Activated naive CD4-positive, alpha-beta T cell treated with anti-CD3 and anti-CD28 coated beads for 36 hours (primary cell): ENCODE results near the gene RSPH1. TPM values are rescaled to one million over a fixed set of nuclear protein-coding genes. Genes with fewer than 3 reads are reported as not detected.
A peak's percentile ranks its signal among the peaks of the same experiment; 100 is the strongest.

ENCODE experiments used
- CTCF ChIA-PET: fragments of 350-600 bp; sonication (Branson Sonifier 250); formaldehyde crosslinking; loops from one replicate; lab custom pipeline; 2021; ENCODE audit warnings: antibody characterized with exemption; lab: Charles Lee
- DNase-seq: peaks from one replicate; pipeline ENCODE4 v3.0.0-alpha.2; 2020
- H3K27ac Mint-ChIP-seq: one replicate; pipeline ENCODE4 v1.8.0; 2021; ENCODE audit warnings: mild to moderate bottlenecking, mixed read lengths
- H3K27me3 Mint-ChIP-seq: one replicate; pipeline ENCODE4 v1.8.0; 2021; ENCODE audit warnings: low read depth, mixed read lengths
- H3K36me3 Mint-ChIP-seq: one replicate; pipeline ENCODE4 v1.8.0; 2021; ENCODE audit warnings: low read depth, mixed read lengths
- H3K4me1 Mint-ChIP-seq: one replicate; pipeline ENCODE4 v1.8.0; 2021; ENCODE audit warnings: low read depth, mixed read lengths
- H3K4me3 Mint-ChIP-seq: one replicate; pipeline ENCODE4 v1.8.0; 2021; ENCODE audit warnings: mild to moderate bottlenecking, moderate library complexity, mixed read lengths
- H3K9me3 Mint-ChIP-seq: one replicate; pipeline ENCODE4 v1.8.0; 2021; ENCODE audit warnings: mixed read lengths
- intact Hi-C: fragments of 100-400 bp; cut with micrococcal nuclease; formaldehyde crosslinking; loops from one replicate; pipeline ENCODE4 v1.15.1; 2023
- total RNA-seq, 2 experiments: library from RNA; stranded (reverse); gene quantifications; one replicate each; pipeline ENCODE4 v1.2.3, GENCODE V29; 2021

RSPH1 gene
- total RNA-seq, 2 experiments from 2014 or later = 0.22 TPM; not detected in 1

DNA sequence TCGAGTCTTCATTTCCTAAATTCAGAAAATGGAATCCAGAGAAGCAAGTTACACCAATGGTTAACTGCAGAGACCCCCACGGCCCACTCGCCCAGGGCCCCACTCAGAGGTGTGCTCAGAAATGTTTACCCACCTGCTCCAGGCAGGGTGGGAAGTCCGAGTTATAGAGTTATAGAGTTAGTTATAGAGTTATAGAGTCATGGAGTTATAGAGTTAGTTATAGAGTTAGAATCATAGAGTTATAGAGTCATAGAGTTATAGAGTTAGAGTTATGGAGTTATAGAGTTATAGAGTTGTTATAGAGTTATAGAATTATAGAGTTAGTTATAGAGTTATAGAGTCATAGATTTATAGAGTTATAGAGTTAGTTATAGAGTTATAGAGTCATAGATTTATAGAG lies 60.6 kb downstream of the RSPH1 start:
- Mint-ChIP-seq H3K4me3 (no peak overlapping the region), H3K4me1 (peaks cover 45% of the 10 kb centered on the region), H3K36me3 (peaks cover 63% of the 10 kb centered on the region), H3K27ac (no peak overlapping the region), H3K9me3 (no peaks in the 10 kb centered on the region), H3K27me3 (no peaks in the 10 kb centered on the region)
- no peak for DNase-seq
- CTCF ChIA-PET = interaction anchor here (1.1 to 2.2 kb wide), 3 partner anchors 9 to 125 kb away, joined by 3 to 6 read pairs (median 4); no protein-coding TSS in a partner anchor
- intact Hi-C loops = no loop called here

DNA sequence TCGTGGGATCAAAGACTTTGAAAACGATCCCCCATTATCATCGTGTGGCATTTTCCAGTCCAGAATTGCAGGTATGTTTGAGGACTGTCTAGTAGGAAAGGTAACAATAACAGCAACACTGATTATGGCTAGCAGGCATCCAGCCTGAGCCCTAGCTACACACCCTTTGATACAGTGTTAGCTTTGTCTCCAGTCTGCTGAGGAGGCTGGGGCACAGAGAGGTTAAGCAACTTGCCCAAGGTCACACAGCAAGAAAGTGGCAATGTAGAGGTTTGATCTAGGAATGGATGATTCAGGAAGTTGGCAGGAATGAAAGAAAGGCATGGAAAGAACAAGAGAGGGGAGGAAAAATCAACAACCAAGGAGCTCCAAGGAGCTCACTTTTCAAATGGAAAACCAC lies 61.1 kb downstream of the RSPH1 start:
- Mint-ChIP-seq H3K9me3 (no peaks in the 10 kb centered on the region), H3K4me1 (peaks cover 39% of the 10 kb centered on the region), H3K27me3 (no peaks in the 10 kb centered on the region), H3K36me3 (peaks cover 61% of the 10 kb centered on the region), H3K27ac (no peak overlapping the region), H3K4me3 (no peak overlapping the region)
- CTCF ChIA-PET = interaction anchor here (2.2 kb wide), 1 partner anchor 125 kb away, joined by 6 read pairs; no protein-coding TSS in a partner anchor
- DNase-seq = no peak
- intact Hi-C loops = no loop called here

DNA sequence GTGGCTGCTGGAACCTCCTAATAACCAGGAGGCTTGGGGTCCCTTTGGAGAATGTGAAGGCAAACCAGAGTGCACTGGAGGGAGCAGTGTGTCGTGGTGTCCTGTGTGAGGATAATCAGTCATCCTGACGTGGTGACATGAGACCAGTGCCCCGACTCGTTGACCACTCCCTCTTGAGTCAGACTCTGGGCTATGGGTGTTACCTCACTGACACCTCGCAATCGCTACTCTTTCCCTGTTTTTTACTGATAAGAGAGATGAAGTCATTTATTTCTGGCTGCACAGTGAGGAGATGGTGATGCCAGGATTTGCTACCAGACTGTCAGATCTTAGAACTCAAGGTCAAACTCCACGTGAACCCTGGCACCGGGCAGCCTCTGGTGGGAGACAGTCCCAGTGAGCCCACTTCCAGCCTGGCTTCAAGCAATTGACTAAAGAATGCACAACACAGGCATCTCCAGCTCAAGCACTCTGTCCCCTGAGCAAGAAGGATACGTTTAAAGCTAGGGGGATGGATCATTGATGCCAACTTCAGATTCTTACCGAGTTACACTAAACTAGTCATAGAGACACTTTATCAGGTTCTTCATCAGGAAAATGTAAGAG lies 62.0 kb downstream of the RSPH1 start:
- CTCF ChIA-PET = interaction anchor here (1.6 kb wide), 1 partner anchor 52 kb away, joined by 6 read pairs; no protein-coding TSS in a partner anchor
- peaks cover 32% of the 10 kb centered on the region for H3K4me1 Mint-ChIP-seq
- no peak for DNase-seq
- H3K27ac Mint-ChIP-seq = no peak overlapping the region
- H3K4me3 Mint-ChIP-seq = no peak overlapping the region
- no peaks in the 10 kb centered on the region for H3K27me3 Mint-ChIP-seq
- intact Hi-C loops = no loop called here
- H3K9me3 Mint-ChIP-seq = no peaks in the 10 kb centered on the region
- peaks cover 52% of the 10 kb centered on the region for H3K36me3 Mint-ChIP-seq

DNA sequence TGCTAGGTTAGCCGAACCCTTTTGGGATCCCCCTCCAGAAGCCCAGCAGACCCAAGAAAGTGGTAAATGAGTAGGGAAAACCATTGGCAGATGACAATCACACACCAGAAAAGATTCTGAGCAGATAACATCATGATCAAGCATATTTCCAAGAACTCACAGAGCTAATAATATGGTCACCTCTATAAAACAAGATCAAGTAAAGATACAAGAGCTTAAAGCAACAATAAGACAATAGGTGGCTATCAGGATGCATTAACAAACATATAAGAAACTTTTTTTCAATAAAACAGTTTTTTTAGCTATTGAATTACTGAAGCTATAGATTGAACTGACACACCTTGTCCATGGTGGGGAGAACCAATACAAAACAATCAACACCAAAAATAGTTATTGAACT lies 63.3 kb downstream of the RSPH1 start:
- peaks cover 41% of the 10 kb centered on the region for H3K36me3 Mint-ChIP-seq
- CTCF ChIA-PET = interaction anchor here (1.1 to 1.6 kb wide), 3 partner anchors 29 to 174 kb away, joined by 3 to 6 read pairs (median 4); partner anchors contain the start of gene UBASH3A
- no peaks in the 10 kb centered on the region for H3K27me3 Mint-ChIP-seq
- DNase-seq = no peak
- H3K9me3 Mint-ChIP-seq = no peaks in the 10 kb centered on the region
- H3K4me1 Mint-ChIP-seq = peaks cover 25% of the 10 kb centered on the region
- intact Hi-C loops = no loop called here
- no peak overlapping the region for H3K4me3 Mint-ChIP-seq
- no peak overlapping the region for H3K27ac Mint-ChIP-seq

DNA sequence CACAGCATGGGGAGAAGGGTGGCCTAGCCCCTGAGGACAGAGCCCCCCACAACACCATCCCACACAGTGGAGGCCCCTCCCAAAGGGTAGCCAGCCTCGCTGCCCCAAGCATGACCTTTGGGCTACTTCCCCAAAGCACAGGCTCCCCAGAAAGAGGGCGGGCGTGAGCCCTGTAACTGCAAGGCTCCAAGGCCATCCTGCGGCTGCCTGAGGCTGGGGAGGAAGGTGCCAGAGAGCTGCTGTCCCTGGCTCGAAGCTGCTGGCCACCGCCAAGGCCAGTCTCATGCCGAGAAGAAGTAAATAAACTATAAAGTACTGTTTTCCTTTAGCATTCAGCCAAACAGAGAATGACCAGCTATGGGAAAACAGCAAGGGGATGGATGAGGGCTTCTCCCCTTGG lies 64.8 kb downstream of the RSPH1 start:
- Mint-ChIP-seq H3K9me3 (no peaks in the 10 kb centered on the region), H3K27me3 (no peaks in the 10 kb centered on the region), H3K4me3 (no peak overlapping the region), H3K27ac (no peak overlapping the region), H3K36me3 (peaks cover 40% of the 10 kb centered on the region), H3K4me1 (peaks cover 29% of the 10 kb centered on the region)
- DNase-seq = no peak
- intact Hi-C loops = no loop called here
- CTCF ChIA-PET = interaction anchor here (1.4 kb wide), 1 partner anchor 50 kb away, joined by 4 read pairs; no protein-coding TSS in a partner anchor

DNA sequence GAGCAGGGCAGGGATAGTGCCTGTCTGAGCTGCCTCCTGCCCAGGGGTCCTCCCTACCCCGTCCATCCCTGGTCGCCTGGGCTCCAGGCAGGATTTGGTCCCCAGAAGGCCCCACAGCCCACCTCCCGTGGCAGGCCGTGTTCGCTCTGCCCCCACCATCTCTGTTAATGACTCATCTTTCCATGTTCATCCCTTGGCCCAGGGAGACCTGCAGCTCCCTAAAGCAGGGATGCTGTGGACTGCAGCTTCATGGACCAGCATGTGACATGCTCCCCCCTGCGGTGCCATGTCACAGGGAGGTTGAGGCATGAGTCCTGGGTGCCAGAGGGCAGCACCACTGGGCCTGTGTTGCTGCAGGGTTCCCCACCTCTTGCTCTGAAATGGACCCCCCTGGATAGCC lies 65.5 kb downstream of the RSPH1 start:
- no peak for DNase-seq
- no peaks in the 10 kb centered on the region for H3K9me3 Mint-ChIP-seq
- no peaks in the 10 kb centered on the region for H3K27me3 Mint-ChIP-seq
- H3K4me1 Mint-ChIP-seq = peaks cover 35% of the 10 kb centered on the region
- H3K36me3 Mint-ChIP-seq = peaks cover 39% of the 10 kb centered on the region
- intact Hi-C loops = no loop called here
- CTCF ChIA-PET = interaction anchor here (0.7 to 1.4 kb wide), 3 partner anchors 49 to 175 kb away, joined by 3 to 4 read pairs (median 4); no protein-coding TSS in a partner anchor
- H3K27ac Mint-ChIP-seq = no peak overlapping the region
- H3K4me3 Mint-ChIP-seq = no peak overlapping the region

DNA sequence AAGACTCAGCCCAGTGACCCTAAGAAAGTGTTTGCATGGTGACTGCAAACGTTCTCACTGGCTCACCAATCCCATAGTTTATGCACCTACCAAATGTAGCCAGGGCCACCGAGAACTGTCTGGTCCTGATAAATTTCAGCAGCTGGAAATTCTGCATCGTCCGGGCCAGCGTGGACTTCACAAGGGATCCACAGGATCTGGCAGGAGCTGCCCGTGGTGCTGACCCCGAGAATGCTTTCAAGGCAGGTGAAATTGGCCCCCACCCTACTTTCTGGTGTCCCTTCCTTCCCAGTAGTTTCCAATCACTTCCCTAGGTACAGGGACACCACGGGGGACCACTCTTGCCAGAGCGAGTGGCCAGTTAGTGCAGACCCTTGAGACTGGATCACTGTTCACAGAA lies 66.2 kb downstream of the RSPH1 start:
- CTCF ChIA-PET = interaction anchor here (0.7 to 1.3 kb wide), 4 partner anchors 49 to 189 kb away, joined by 3 to 4 read pairs (median 4); no protein-coding TSS in a partner anchor
- intact Hi-C loops = no loop called here
- DNase-seq = no peak
- H3K4me3 Mint-ChIP-seq = no peak overlapping the region
- peaks cover 33% of the 10 kb centered on the region for H3K36me3 Mint-ChIP-seq
- peaks cover 36% of the 10 kb centered on the region for H3K4me1 Mint-ChIP-seq
- no peaks in the 10 kb centered on the region for H3K9me3 Mint-ChIP-seq
- H3K27ac Mint-ChIP-seq = no peak overlapping the region
- no peaks in the 10 kb centered on the region for H3K27me3 Mint-ChIP-seq

DNA sequence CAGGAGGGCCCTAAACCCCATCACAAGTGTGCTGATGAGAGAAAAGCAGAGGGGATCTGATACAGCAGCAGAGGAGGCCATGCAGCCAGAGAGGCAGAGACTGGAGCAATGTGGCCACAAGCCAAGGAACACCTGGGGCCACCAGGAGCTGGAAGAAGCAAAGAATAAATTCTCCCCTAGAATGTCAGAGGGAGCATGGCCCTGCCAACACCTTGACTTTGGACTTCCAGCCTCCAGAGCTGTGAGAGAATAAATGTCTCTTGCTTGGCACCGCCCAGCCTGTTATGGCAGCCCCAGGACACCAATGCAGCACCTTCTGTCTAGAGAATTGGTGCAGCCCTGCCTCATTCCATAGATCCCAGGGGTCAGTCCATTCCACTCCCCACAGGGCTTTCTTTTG lies 67.0 kb downstream of the RSPH1 start:
- DNase-seq = no peak
- no peak overlapping the region for H3K27ac Mint-ChIP-seq
- H3K4me3 Mint-ChIP-seq = no peak overlapping the region
- CTCF ChIA-PET = interaction anchor here (1.0 to 1.3 kb wide), 2 partner anchors 48 to 188 kb away, joined by 3 to 4 read pairs; no protein-coding TSS in a partner anchor
- peaks cover 36% of the 10 kb centered on the region for H3K4me1 Mint-ChIP-seq
- no peaks in the 10 kb centered on the region for H3K27me3 Mint-ChIP-seq
- no peaks in the 10 kb centered on the region for H3K9me3 Mint-ChIP-seq
- H3K36me3 Mint-ChIP-seq = peaks cover 32% of the 10 kb centered on the region
- intact Hi-C loops = no loop called here

DNA sequence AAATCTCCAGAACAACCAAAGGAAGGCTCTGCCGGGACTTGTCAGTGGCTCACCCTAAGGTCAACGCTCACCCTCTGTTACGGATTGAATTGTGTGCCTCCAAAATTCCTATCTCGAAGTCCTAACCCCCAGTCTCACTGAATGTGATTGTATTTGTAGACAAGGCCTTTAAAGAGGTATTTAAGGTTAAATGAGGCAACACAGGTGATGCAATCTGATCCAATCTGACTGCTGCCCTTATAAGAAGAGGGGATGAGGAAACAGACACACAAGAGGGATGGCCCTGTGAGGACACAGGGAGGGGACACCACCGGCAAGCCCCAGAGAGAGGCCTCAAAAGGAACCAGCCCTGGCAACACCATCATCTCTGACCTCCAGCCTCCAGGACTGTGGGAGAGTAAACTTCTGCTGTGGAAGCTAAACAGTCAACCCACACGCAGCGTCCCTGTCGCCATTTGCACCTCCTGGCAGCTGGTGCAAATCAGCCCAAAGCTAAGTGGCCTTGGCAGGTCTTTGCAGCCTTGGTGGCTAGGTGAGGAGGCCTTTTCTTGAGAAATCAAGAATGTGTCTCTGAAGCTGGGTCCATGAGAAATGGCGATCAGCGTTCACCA lies 68.1 kb downstream of the RSPH1 start:
- Mint-ChIP-seq H3K9me3 (no peaks in the 10 kb centered on the region), H3K27ac (no peak overlapping the region), H3K4me3 (no peak overlapping the region), H3K27me3 (no peaks in the 10 kb centered on the region), H3K4me1 (peaks cover 41% of the 10 kb centered on the region), H3K36me3 (peaks cover 32% of the 10 kb centered on the region)
- intact Hi-C loops = no loop called here
- DNase-seq = no peak
- CTCF ChIA-PET = interaction anchor here (1.5 kb wide), 1 partner anchor 88 kb away, joined by 3 read pairs; no protein-coding TSS in a partner anchor

DNA sequence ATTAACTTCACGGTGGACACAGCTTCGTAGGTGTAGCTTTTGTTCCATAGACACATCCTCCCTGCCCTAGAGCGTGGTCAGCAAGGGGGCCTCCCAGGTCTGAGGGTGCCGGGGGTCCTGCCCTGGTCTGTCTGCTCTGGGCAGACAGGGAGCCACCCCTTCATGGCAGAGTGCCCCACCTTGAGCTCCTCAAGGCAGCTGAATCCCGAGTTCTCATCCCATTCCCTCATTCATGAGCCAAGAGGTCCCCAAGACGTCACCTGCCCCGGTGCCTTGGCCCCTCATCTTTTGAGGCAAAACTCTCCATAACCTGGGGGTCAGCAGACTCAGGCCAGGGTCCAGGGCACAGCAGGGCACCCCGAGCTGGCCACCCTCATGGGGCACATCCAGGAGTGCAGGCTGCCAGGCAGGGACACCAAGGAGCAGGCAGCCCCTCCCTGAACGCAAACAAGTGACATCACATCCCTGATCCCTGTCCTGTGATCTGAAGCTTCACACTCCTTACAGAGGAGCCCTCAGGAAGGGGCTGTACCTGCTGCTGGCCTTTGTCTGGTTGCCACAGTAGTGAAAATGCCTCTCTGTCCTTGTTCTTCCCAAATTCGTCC lies 69.0 kb downstream of the RSPH1 start:
- CTCF ChIA-PET = interaction anchor here (0.9 to 2.6 kb wide), 8 partner anchors 9 to 117 kb away, joined by 3 to 9 read pairs (median 4); no protein-coding TSS in a partner anchor
- Mint-ChIP-seq H3K9me3 (no peaks in the 10 kb centered on the region), H3K27ac (no peak overlapping the region), H3K4me3 (no peak overlapping the region), H3K4me1 (peaks cover 50% of the 10 kb centered on the region), H3K27me3 (no peaks in the 10 kb centered on the region), H3K36me3 (peaks cover 22% of the 10 kb centered on the region)
- DNase-seq = no peak
- intact Hi-C loops = no loop called here

DNA sequence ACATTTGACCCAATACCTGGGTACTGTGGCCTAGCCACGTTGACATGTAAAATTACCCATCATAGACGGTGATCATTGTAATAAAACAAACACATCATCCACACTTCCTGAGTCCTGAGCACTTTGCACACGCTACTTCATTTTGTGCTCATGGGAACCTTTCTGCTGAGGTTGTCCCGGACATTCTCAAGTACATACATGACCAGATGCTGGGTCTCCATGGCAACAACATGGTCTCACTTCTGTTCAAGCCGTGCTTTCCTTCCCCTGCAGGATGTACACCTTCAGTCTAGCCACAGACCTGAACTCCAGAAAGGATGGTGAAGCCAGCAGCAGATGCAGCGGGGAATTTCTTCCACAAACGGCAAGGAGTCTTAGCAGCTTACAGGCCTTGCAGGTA lies 69.6 kb downstream of the RSPH1 start:
- Mint-ChIP-seq H3K36me3 (peaks cover 18% of the 10 kb centered on the region), H3K9me3 (no peaks in the 10 kb centered on the region), H3K27ac (no peak overlapping the region), H3K4me3 (no peak overlapping the region), H3K27me3 (no peaks in the 10 kb centered on the region), H3K4me1 (peaks cover 56% of the 10 kb centered on the region)
- intact Hi-C loops = no loop called here
- CTCF ChIA-PET = interaction anchor here (0.9 to 2.6 kb wide), 9 partner anchors 10 to 117 kb away, joined by 3 to 9 read pairs (median 5); no protein-coding TSS in a partner anchor
- DNase-seq = no peak

DNA sequence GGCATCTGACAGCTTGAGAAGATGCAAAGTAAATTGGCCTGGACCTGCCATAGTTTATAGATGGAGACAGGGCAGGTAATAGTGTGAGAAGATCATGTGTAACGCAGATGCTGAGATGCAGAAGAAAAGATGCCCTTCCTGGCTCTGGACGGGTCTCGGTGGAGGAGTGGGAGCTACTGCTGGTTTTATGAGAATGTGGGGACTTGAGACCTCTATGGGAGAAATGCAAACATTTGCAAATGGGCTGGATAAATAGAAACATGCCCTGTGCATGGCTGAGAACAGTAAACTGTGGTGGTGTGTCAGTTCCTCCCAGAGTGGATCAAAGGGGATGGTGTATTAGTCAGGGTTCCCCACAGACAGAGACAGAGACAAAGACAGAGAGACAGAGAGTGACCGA lies 70.4 kb downstream of the RSPH1 start:
- Mint-ChIP-seq H3K4me1 (peaks cover 64% of the 10 kb centered on the region), H3K27me3 (no peaks in the 10 kb centered on the region), H3K36me3 (peaks cover 24% of the 10 kb centered on the region), H3K9me3 (no peaks in the 10 kb centered on the region), H3K27ac (peak overlapping the region; percentile 61), H3K4me3 (peak overlapping the region; percentile 44)
- DNase-seq = peak; percentile 39
- intact Hi-C loops = loop anchor here (1.0 to 2.0 kb wide), 3 partner anchors 32 to 197 kb away; no protein-coding TSS in a partner anchor
- CTCF ChIA-PET = interaction anchor here (1.2 to 2.6 kb wide), 8 partner anchors 9 to 280 kb away, joined by 3 to 9 read pairs (median 6); no protein-coding TSS in a partner anchor
